ENCODE results near the gene STK10.
"Not testable (repeated sequence)": the region's sequence is repeated elsewhere in the genome, so short reads cannot be mapped to it uniquely, and the experiment has no call there.

STK10 gene

GRCh38 chr5:172209714-172210113, 21.7 kb upstream of the STK10 start:
- POLR2A ChIA-PET, result no interaction called here
- DNase-seq (ENCODE audit: extremely low spot score), result no peak
- no peak for TF ChIP-seq ELF4 (IDR thresholded peaks at IDR 0.05)
- no peak for TF ChIP-seq HDGF (IDR thresholded peaks at IDR 0.05; ENCODE audit: borderline replicate concordance)
- no peak for TF ChIP-seq FOXA1 (IDR thresholded peaks at IDR 0.05)
- CTCF ChIA-PET, result interaction anchor here (1.2 kb wide), 1 partner anchor 11 kb away, joined by 3 read pairs; no protein-coding TSS in a partner anchor

GRCh38 chr5:172207511-172207910, 19.5 kb upstream of the STK10 start:
- DNase-seq (ENCODE audit: extremely low spot score), result no peak
- POLR2A ChIA-PET, result no interaction called here
- CTCF ChIA-PET, result no interaction called here
- no peak for TF ChIP-seq ELF4 (IDR thresholded peaks at IDR 0.05)
- no peak for TF ChIP-seq SUZ12 (IDR thresholded peaks at IDR 0.05)
- TF ChIP-seq L3MBTL2 (conservative IDR thresholded peaks at IDR 0.05), result no peak
- no peak for TF ChIP-seq TARDBP (IDR thresholded peaks at IDR 0.05)
- TF ChIP-seq ZNF384 (IDR thresholded peaks at IDR 0.05), result no peak
- no peak for TF ChIP-seq ARNT (IDR thresholded peaks at IDR 0.05)
- no peak for TF ChIP-seq NFRKB (IDR thresholded peaks at IDR 0.05)
- no peak for TF ChIP-seq HDGF (IDR thresholded peaks at IDR 0.05; ENCODE audit: borderline replicate concordance)
- TF ChIP-seq PKNOX1 (IDR thresholded peaks at IDR 0.05), result no peak
- no peak for TF ChIP-seq FOXM1 (IDR thresholded peaks at IDR 0.05; ENCODE audit: borderline replicate concordance)
- no peak for TF ChIP-seq BHLHE40 (IDR thresholded peaks at IDR 0.05; ENCODE audit: borderline replicate concordance)
- no peak for TF ChIP-seq LEF1 (IDR thresholded peaks at IDR 0.05; ENCODE audit: borderline replicate concordance)
- no peak for TF ChIP-seq FOXA1 (IDR thresholded peaks at IDR 0.05)
- TF ChIP-seq SP1 (IDR thresholded peaks at IDR 0.05), result no peak
- TF ChIP-seq CTBP1 (IDR thresholded peaks at IDR 0.05; ENCODE audit: borderline replicate concordance), result no peak
- no peak for TF ChIP-seq FOXK2 (IDR thresholded peaks at IDR 0.05)

- CTCF ChIA-PET; DNase-seq (ENCODE audit: extremely low spot score); POLR2A ChIA-PET: not testable (repeated sequence)
Observed at GRCh38 chr5:172205984-172206383, 18.0 kb upstream of the STK10 start.

- no peak for TF ChIP-seq HDGF (IDR thresholded peaks at IDR 0.05; ENCODE audit: borderline replicate concordance)
- TF ChIP-seq ELF4 (IDR thresholded peaks at IDR 0.05), result no peak
- TF ChIP-seq FOXA1 (IDR thresholded peaks at IDR 0.05), result no peak
- no peak for TF ChIP-seq SP1 (IDR thresholded peaks at IDR 0.05)
- no peak for TF ChIP-seq ZNF384 (IDR thresholded peaks at IDR 0.05)
- TF ChIP-seq NFRKB (IDR thresholded peaks at IDR 0.05), result no peak
- TF ChIP-seq PKNOX1 (IDR thresholded peaks at IDR 0.05), result no peak
- TF ChIP-seq FOXK2 (IDR thresholded peaks at IDR 0.05), result no peak
- TF ChIP-seq L3MBTL2 (conservative IDR thresholded peaks at IDR 0.05), result no peak
- TF ChIP-seq ARNT (IDR thresholded peaks at IDR 0.05), result no peak
- TF ChIP-seq TARDBP (IDR thresholded peaks at IDR 0.05), result no peak
- TF ChIP-seq CTBP1 (IDR thresholded peaks at IDR 0.05; ENCODE audit: borderline replicate concordance), result no peak
- no peak for TF ChIP-seq LEF1 (IDR thresholded peaks at IDR 0.05; ENCODE audit: borderline replicate concordance)
- TF ChIP-seq BHLHE40 (IDR thresholded peaks at IDR 0.05; ENCODE audit: borderline replicate concordance), result no peak
- TF ChIP-seq SUZ12 (IDR thresholded peaks at IDR 0.05), result no peak
- no peak for TF ChIP-seq FOXM1 (IDR thresholded peaks at IDR 0.05; ENCODE audit: borderline replicate concordance)
- ChIA-PET CTCF (no interaction called here), POLR2A (interaction anchor here (0.9 to 1.2 kb wide), 2 partner anchors 12 to 82 kb away, joined by 3 read pairs; partner anchors contain the start of gene STK10)
- no peak for DNase-seq (ENCODE audit: extremely low spot score)
Observed at GRCh38 chr5:172200476-172200875, 12.5 kb upstream of the STK10 start.

GRCh38 chr5:172199446-172199845, 11.4 kb upstream of the STK10 start:
- CTCF ChIA-PET, result interaction anchor here (1.3 to 2.6 kb wide), 2 partner anchors 10 to 11 kb away, joined by 3 to 7 read pairs; partner anchors contain the start of gene STK10
- no peak for DNase-seq (ENCODE audit: extremely low spot score)
- TF ChIP-seq ELF4 (IDR thresholded peaks at IDR 0.05) (no peak), FOXK2 (IDR thresholded peaks at IDR 0.05) (no peak), BHLHE40 (IDR thresholded peaks at IDR 0.05; ENCODE audit: borderline replicate concordance) (no peak), CTBP1 (IDR thresholded peaks at IDR 0.05; ENCODE audit: borderline replicate concordance) (no peak), HDGF (IDR thresholded peaks at IDR 0.05; ENCODE audit: borderline replicate concordance) (no peak), ARNT (IDR thresholded peaks at IDR 0.05) (no peak), FOXA1 (IDR thresholded peaks at IDR 0.05) (no peak), ZNF384 (IDR thresholded peaks at IDR 0.05) (no peak), FOXM1 (IDR thresholded peaks at IDR 0.05; ENCODE audit: borderline replicate concordance) (no peak), LEF1 (IDR thresholded peaks at IDR 0.05; ENCODE audit: borderline replicate concordance) (no peak), PKNOX1 (IDR thresholded peaks at IDR 0.05) (no peak), SP1 (IDR thresholded peaks at IDR 0.05) (no peak), TARDBP (IDR thresholded peaks at IDR 0.05) (no peak), L3MBTL2 (conservative IDR thresholded peaks at IDR 0.05) (no peak), SUZ12 (IDR thresholded peaks at IDR 0.05) (no peak), NFRKB (IDR thresholded peaks at IDR 0.05) (no peak)
- POLR2A ChIA-PET, result interaction anchor here (0.9 to 1.2 kb wide), 2 partner anchors 11 to 83 kb away, joined by 3 read pairs; partner anchors contain the start of gene STK10

- POLR2A ChIA-PET; DNase-seq (ENCODE audit: extremely low spot score): not testable (repeated sequence)
- CTCF ChIA-PET, result interaction anchor here (1.1 to 2.6 kb wide), 2 partner anchors 9 to 96 kb away, joined by 3 to 7 read pairs; partner anchors contain the start of gene STK10
Observed at GRCh38 chr5:172197775-172198174, 9.8 kb upstream of the STK10 start.
